GM21360 (cell line): Measurements from ENCODE around the gene PHF21B.
"Not testable (repeated sequence)": the region's sequence is repeated elsewhere in the genome, so short reads cannot be mapped to it uniquely, and the experiment has no call there.

Experiments used
- ATAC-seq: cut with Tn5 transposase; IDR thresholded peaks from one replicate; pipeline ENCODE4 v1.9.1; 2021; ENCODE audit warnings: mild to moderate bottlenecking, moderate library complexity; ENCODE audit not compliant: unreplicated experiment

PHF21B gene

DNA sequence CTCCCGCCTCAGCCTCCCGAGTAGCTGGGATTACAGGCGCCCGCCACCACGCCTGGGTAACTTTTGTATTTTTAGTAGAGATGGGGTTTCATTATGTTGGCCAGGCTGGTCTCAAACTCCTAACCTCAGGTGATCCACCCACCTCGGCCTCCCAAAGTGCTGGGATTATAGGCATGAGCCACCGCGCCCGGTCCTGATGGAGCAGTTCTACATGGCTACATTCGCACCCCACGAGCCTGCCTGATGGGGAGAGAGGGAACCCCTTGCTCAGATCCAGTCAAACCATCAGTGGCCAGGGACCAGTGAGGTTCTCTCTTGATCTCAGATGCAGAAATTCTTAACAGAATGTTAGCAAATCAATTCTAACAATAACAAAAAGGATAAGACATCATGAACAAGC, 88.0 kb downstream of the PHF21B start:
- ATAC-seq, result not testable (repeated sequence)

DNA sequence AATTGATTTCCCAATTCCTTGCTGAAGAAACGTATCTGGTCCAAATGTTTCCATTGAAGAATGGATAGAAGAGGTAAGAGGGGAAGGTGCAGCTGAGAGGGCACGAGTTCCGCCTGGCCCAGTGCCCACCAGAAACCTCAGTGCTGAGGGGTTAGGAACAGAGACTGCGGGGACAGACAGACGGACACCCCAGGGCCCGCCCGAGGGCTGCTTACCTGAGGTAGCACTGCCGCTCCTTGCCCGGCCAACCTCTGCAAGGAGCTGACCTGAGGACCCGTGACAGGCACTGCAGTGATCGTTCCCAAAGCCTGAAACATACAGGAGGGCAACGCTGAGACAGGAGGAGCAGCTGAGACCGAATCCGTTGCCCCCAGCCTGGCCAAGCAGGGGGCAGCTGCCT, 89.6 kb downstream of the PHF21B start:
- no peak for ATAC-seq

- no peak for ATAC-seq
Measured at GRCh38 chr22:44919691-44920090, 90.1 kb downstream of the PHF21B start.

- ATAC-seq, result no peak
Measured at GRCh38 chr22:44918925-44919392, 90.8 kb downstream of the PHF21B start.

GRCh38 chr22:44918166-44918924, 91.5 kb downstream of the PHF21B start:
- no peak for ATAC-seq

- no peak for ATAC-seq
Measured at GRCh38 chr22:44917372-44918165, 92.2 kb downstream of the PHF21B start.

GRCh38 chr22:44916281-44917231, 93.2 kb downstream of the PHF21B start:
- ATAC-seq, result no peak

GRCh38 chr22:44915441-44915840, 94.4 kb downstream of the PHF21B start:
- no peak for ATAC-seq

- no peak for ATAC-seq
Measured at GRCh38 chr22:44914026-44914721, 95.6 kb downstream of the PHF21B start.

- ATAC-seq, result no peak
Measured at GRCh38 chr22:44913198-44913983, 96.4 kb downstream of the PHF21B start.

GRCh38 chr22:44909241-44909640, 100.6 kb downstream of the PHF21B start:
- ATAC-seq, result no peak

DNA sequence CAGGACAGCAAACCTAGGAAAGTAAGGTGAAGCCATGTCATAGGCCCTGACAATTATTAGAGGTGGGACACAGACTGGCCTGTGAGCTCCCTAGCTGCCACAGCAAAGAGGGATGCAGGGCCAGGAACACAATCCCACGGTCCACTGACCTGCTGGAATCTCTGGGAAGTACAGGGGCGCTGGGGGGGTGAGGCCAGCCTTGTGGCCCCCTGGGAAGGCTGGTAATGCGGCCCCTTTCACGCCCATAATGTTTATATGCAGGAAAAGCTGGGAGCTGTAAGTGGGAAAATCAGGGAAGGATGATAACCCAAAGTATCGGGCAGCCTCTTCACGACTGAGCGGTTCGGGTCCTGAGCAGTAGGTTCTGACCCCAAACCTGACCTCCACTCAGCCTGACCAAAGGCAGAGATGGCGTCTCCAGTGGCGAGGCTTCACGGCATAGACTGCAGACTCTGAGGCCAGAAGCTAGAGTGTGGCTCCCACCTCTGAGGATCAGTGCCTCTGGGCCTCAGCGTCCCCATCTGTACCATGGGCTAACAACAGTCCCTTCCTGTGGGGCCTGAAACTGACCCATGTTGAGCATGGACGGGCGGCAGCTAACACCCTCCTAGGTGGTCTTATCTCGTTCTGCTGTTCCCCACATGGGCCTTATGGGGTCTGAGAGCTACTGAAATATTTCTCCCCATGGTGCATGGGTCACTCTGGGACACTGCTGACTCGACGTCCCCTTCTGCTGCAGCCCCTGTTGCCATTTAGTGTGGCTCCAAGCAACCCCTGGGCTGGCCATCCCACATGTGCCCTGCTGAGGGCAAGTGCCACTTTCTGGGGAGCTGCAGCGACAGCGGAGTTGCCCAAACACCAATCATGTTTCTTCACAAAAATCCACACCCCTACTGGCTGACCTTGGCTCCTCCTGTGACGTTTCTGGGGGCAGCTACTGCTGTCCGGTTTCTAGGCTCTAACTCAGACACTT, 101.8 kb downstream of the PHF21B start:
- no peak for ATAC-seq

GRCh38 chr22:44906999-44907644, 102.7 kb downstream of the PHF21B start:
- no peak for ATAC-seq

- no peak for ATAC-seq
Measured at GRCh38 chr22:44906248-44906936, 103.4 kb downstream of the PHF21B start.

DNA sequence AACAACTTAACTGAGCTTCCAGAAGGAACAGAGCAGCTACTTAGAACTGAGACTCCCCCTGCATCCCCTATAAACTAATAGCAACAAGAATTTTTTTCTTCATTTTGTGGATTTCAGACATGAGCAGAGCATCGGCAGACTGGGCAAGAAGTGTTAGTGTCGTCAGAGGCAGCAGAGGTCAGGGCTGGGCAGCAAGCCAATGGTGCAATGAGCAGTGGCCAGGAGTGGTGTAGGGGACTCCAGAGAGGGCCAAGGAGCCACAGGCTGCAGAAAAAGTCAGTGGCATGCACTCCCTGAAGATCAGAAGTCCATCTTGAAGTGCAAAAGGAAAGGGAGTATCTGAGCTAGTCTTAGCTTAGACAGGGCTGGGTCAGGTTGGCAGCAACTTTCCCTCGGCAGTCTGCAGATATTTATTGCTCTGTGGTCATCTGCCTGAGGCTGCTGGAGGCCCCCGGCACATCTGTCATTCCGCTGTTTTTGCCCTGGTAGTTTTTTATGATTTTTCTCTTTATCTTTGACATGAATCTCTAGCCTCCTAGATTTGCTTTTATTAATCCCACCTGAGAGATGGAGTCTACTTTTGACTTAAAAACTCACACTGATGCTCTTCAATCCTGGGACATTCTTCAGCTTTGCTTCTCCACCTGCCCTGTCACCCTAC, 105.2 kb downstream of the PHF21B start:
- not testable (repeated sequence) for ATAC-seq

- ATAC-seq, result not testable (repeated sequence)
Measured at GRCh38 chr22:44903164-44903563, 106.6 kb downstream of the PHF21B start.

DNA sequence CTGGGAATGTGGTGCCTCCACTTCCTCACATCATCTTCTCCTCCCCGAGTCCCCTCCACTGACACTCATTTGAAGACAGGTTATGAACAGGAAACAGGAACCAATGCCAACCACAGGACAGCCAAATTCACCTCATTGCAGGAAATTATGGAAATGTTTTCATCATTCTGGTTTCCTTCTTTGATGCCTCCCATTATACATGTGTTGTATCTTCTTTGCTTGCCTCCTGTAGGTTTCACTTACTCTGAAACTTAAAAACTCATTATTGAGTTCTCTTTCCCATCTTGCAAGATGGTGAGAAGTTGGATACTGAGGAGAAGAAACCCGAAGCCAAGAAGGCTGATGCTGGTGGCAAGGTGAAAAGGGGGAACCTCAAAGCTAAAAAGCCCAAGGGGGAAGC, 108.5 kb downstream of the PHF21B start:
- no peak for ATAC-seq
